HepG2 (cell line): ENCODE data around the gene STMN1. TPM values are rescaled to one million over a fixed set of nuclear protein-coding genes. Genes with fewer than 3 reads are reported as not detected.
A peak's percentile ranks its signal among the peaks of the same experiment; 100 is the strongest.

Experiments
- ARNTL ChIP-seq: sonication (generic); formaldehyde crosslinking; IDR thresholded peaks from 2 replicates; pipeline ENCODE4 v1.4.0; 2020; ENCODE audit warnings: mild to moderate bottlenecking, missing genetic modification reagents
- DPF2 ChIP-seq: sonication (generic); formaldehyde crosslinking; IDR thresholded peaks from 2 replicates; pipeline ENCODE4 v1.4.0; 2020; ENCODE audit warnings: mild to moderate bottlenecking, low read depth, missing genetic modification reagents, borderline replicate concordance
- ETV5 ChIP-seq: IDR thresholded peaks from 2 replicates; pipeline ENCODE4 v1.6.1; 2018; ENCODE audit warnings: missing biosample characterization, missing genetic modification reagents, inconsistent platforms, borderline replicate concordance
- GFI1 ChIP-seq: sonication (generic); formaldehyde crosslinking; IDR thresholded peaks from 2 replicates; pipeline ENCODE4 v1.5.0; 2020; ENCODE audit warnings: missing genetic modification reagents, mild to moderate bottlenecking, borderline replicate concordance
- HNF1B ChIP-seq: sonication (generic); formaldehyde crosslinking; IDR thresholded peaks from 2 replicates; pipeline ENCODE4 v1.5.1; 2020; ENCODE audit warnings: mild to moderate bottlenecking, moderate library complexity, missing genetic modification reagents
- ISL2 ChIP-seq: sonication (generic); formaldehyde crosslinking; IDR thresholded peaks from 2 replicates; pipeline ENCODE4 v1.5.0; 2020; ENCODE audit warnings: missing genetic modification reagents
- JUND ChIP-seq: sonication (generic); formaldehyde crosslinking; IDR thresholded peaks from 2 replicates; pipeline ENCODE4 v1.8.0; 2022; ENCODE audit warnings: mild to moderate bottlenecking, missing genetic modification reagents
- KDM2A ChIP-seq: sonication (generic); formaldehyde crosslinking; IDR thresholded peaks from 2 replicates; pipeline ENCODE4 v1.4.0; 2020; ENCODE audit warnings: low read depth, missing genetic modification reagents, borderline replicate concordance
- PATZ1 ChIP-seq: sonication (generic); formaldehyde crosslinking; IDR thresholded peaks from 2 replicates; pipeline ENCODE4 v1.4.0; 2020; ENCODE audit warnings: missing genetic modification reagents
- PITX1 ChIP-seq: sonication (generic); formaldehyde crosslinking; IDR thresholded peaks from 2 replicates; pipeline ENCODE4 v1.5.1; 2020; ENCODE audit warnings: mild to moderate bottlenecking, missing genetic modification reagents
- SNAPC5 ChIP-seq: sonication (generic); formaldehyde crosslinking; IDR thresholded peaks from 2 replicates; pipeline ENCODE4 v1.8.1; 2023; ENCODE audit warnings: mild to moderate bottlenecking, missing genetic modification reagents, borderline replicate concordance
- ZNF770 ChIP-seq: sonication (generic); formaldehyde crosslinking; IDR thresholded peaks from 2 replicates; pipeline ENCODE4 v1.5.0; 2020; ENCODE audit warnings: mild to moderate bottlenecking, missing genetic modification reagents
- ZXDC ChIP-seq: sonication (generic); formaldehyde crosslinking; IDR thresholded peaks from 2 replicates; pipeline ENCODE4 v1.5.0; 2020; ENCODE audit warnings: mild to moderate bottlenecking, missing genetic modification reagents
- polyA plus RNA-seq, 8 experiments: library from polyadenylated mRNA; depleted of rRNA in 3 of 8; stranded (reverse) in 7 of 8; unstranded in 1 of 8; fragments of >200 nt; fragmentation: Illumina TruSeq in 4 of 8; extraction: Trizol in 4 of 8; gene quantifications; 2 replicates each; pipeline versions ENCODE4 v1.2.1 to v1.2.3, GENCODE V29; 2011 to 2016; ENCODE audit warnings: low read depth in 4 of 8, missing spikeins in 1 of 8, mixed read lengths in 1 of 8; ENCODE audit not compliant: insufficient read depth in 1 of 8
- total RNA-seq, 5 experiments: library from RNA; depleted of rRNA; stranded (reverse); fragments of >200 nt; fragmentation: Illumina TruSeq; extraction: Trizol; gene quantifications; 2 replicates each; pipeline ENCODE4 v1.2.3, GENCODE V29; 2016; ENCODE audit warnings: low read depth in 1 of 5

The STMN1 gene
- total and polyA plus RNA-seq, 2 of the 13 experiments (the other 11 are each of a cell fraction or from before 2014, with no cell fraction given) = 45.9 to 409 TPM

GRCh38 chr1:25861316-25862286 lies 44.6 kb downstream of the STMN1 start (continued):
- no peak for TF ChIP-seq SNAPC5 (CRISPR knock-in tag)
- no peak for TF ChIP-seq ARNTL
- peak; percentile 97 for TF ChIP-seq PITX1 (CRISPR knock-in tag)
- peak; percentile 92 for TF ChIP-seq JUND (CRISPR knock-in tag)
- TF ChIP-seq ISL2 (CRISPR knock-in tag) = peak; percentile 44; the same call in 1 of the 2 replicates
- no peak for TF ChIP-seq ZNF770 (CRISPR knock-in tag)
- TF ChIP-seq PATZ1 (CRISPR knock-in tag) = peak; percentile 97
- TF ChIP-seq ZXDC = no peak
- TF ChIP-seq GFI1 = peak; percentile 57; the same call in 1 of the 2 replicates
- TF ChIP-seq DPF2 = peak; percentile 68; the same call in 1 of the 2 replicates
- TF ChIP-seq HNF1B (CRISPR knock-in tag) = peak; percentile 59; the same call in 1 of the 2 replicates
- no peak for TF ChIP-seq KDM2A
- TF ChIP-seq ETV5 (CRISPR knock-in tag) = peak; percentile 97
